Panc1 (cell line): ENCODE data around the gene FKBP1A.

Experiments
- CTCF ChIP-seq: fragments of 450-650 bp; IDR thresholded peaks from 2 replicates; pipeline ENCODE4 v1.5.1; 2017; ENCODE audit warnings: mild to moderate bottlenecking
- SIN3A ChIP-seq: IDR thresholded peaks from 2 replicates; pipeline ENCODE4 v1.6.1; 2012; ENCODE audit warnings: low read depth, mild to moderate bottlenecking, low read length, moderate library complexity, borderline replicate concordance; ENCODE audit not compliant: insufficient read depth
- TCF7L2 ChIP-seq: IDR thresholded peaks from 2 replicates; pipeline ENCODE4 v1.6.1; 2011; ENCODE audit warnings: mild to moderate bottlenecking, low read depth, low read length, inconsistent platforms

DNA sequence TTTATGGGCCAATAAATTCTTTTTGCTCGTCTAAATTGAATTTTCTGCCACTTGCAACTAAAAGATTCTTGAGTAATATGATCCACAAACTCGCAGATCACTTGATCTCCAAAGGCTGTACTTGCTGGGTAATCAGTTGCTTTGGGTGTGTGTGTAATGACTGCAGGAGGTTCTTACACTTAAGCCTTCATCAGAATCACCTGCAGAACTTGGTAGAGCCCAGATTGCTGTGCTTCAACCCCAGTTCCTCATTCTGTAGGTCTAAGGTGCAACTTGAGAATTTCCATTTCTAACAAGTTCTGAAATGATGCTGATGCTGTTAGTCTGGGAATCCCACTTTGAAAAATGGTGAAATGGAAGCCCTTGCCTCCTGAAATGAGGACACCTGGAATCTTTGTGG lies 12.9 kb upstream of the FKBP1A start:
- TF ChIP-seq CTCF (no peak), TCF7L2 (no peak), SIN3A (no peak)
